ENCODE measurements around the gene UBE2F.
"Not testable (repeated sequence)": the region's sequence is repeated elsewhere in the genome, so short reads cannot be mapped to it uniquely, and the experiment has no call there.

UBE2F gene

GRCh38 chr2:237977380-237977779 is 10.6 kb downstream of the UBE2F start:
- in situ Hi-C loops (cut with MboI; ENCODE audit: low sequenced_read_pairs), result no loop called here

- in situ Hi-C loops (cut with MboI; ENCODE audit: low sequenced_read_pairs), result no loop called here
These were observed 11.4 kb downstream of the UBE2F start for GRCh38 chr2:237978058-237978712.

- in situ Hi-C loops (cut with MboI; ENCODE audit: low sequenced_read_pairs), result no loop called here
These were observed 12.5 kb downstream of the UBE2F start for GRCh38 chr2:237979331-237979730.

DNA sequence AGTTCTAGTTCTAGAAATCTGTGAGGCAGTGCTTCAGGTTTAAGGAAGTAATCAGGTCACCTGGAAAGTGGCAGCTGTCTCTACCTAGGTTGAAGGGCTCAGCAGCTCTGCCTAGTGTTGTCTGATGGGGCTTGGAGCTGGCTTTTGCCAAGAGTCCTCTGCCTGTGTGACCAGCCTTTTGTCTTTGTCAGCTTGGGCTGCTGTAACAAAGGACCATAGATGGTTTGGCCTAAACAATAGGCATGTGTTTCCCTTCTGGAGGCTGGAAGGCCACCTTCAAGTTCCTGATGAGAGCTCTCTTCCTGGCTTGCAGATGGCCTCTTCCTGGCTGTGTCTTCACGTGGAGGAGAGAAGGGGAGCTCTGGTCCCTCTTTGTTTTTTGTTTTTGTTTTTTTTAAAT is 13.3 kb downstream of the UBE2F start:
- in situ Hi-C loops (cut with MboI; ENCODE audit: low sequenced_read_pairs), result no loop called here

DNA sequence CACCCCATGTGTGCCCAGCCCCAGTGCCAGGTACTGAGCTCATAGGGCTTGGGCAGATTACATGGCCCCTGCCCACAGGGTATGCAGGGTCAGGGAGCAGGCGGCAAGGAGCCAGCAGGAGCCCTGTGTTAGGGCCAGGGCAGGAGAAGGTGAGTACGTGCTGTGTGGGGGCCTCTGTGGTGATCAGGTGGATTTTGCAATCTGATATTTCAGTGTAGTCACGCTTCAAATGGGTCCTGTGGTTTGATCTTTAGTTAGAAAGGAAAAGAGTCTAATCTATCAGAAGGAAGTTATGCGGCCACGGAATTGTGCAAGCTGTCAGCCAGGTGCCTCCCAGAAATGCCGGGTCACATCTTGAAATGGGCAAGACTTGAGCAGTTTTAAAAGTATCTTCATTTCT is 13.9 kb downstream of the UBE2F start:
- in situ Hi-C loops (cut with MboI; ENCODE audit: low sequenced_read_pairs), result no loop called here

- in situ Hi-C loops (cut with MboI; ENCODE audit: low sequenced_read_pairs), result not testable (repeated sequence)
These were observed 14.8 kb downstream of the UBE2F start for GRCh38 chr2:237981621-237982020.

DNA sequence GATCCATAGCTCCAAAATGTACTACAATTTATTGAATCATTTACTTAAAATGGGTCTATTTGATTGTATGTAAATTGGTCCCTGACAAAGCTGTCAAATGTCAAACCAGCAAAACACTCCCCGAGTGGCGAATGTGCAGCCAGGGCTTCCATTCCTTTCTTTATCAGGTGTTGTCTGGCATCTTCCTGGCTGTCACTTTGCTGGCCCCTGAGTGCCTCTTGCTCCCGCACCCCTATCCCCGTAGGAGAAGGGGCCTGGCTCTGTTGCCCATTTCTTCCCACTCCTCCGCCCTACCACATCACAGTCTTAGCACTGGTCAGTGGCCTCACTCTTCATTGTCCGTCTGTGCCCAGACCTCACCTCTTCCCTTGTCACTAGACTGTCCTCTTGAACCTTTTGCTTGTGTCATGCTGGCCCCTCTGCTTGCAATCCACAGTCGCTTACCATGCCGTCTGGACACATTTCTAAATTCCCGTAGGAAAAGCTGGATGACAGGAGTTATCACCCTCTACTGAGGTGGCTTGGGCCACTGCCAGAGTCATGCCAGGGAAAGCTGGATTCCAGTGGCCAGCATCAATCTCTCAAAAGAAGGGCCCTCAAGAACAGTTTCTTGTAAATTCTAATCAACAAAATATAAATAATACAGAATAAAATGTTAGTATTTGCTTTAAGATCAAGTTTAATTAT is 15.4 kb downstream of the UBE2F start:
- in situ Hi-C loops (cut with MboI; ENCODE audit: low sequenced_read_pairs), result no loop called here

- in situ Hi-C loops (cut with MboI; ENCODE audit: low sequenced_read_pairs), result no loop called here
These were observed 17.1 kb downstream of the UBE2F start for GRCh38 chr2:237983922-237984321.

- in situ Hi-C loops (cut with MboI; ENCODE audit: low sequenced_read_pairs), result no loop called here
These were observed 20.5 kb downstream of the UBE2F start for GRCh38 chr2:237987268-237987667.

DNA sequence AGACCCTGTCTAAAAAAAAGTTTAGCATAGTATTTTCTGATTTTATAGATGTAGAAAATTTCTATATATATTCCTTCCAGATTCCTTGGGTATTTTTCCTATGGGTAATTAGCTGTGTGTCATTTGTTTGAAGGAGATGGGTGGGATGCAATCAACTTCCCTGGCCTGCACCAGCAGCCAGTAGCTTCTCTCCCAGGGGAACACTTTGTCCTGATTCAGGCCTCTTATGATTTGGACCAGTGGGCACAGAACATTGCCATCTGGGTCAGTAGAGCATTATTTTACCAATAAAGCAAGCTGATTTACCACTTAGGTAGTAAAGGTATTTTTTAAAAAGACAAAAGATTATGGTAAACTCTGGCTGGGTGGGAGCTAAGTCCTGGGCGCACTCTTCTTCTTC is 26.9 kb downstream of the UBE2F start:
- in situ Hi-C loops (cut with MboI; ENCODE audit: low sequenced_read_pairs), result no loop called here

DNA sequence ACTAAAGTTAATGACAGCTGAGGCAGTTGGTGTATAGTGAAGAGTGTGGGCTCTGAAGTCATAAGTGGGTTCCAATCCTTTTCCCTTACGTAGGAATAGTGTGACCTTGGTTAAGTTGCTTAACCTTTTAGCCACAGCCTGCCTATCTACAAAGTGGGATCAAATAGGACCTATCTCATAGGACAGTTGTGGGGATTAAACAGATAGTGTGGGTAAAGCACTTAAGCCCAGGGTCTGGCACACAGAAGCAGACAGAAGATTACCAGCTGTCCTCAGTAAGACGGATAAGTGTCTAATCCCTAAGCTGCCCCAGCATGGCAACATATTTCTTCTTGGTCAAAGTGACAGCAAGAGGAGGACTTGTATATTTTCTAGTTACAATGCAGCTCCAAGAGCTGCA is 28.2 kb downstream of the UBE2F start:
- in situ Hi-C loops (cut with MboI; ENCODE audit: low sequenced_read_pairs), result no loop called here

DNA sequence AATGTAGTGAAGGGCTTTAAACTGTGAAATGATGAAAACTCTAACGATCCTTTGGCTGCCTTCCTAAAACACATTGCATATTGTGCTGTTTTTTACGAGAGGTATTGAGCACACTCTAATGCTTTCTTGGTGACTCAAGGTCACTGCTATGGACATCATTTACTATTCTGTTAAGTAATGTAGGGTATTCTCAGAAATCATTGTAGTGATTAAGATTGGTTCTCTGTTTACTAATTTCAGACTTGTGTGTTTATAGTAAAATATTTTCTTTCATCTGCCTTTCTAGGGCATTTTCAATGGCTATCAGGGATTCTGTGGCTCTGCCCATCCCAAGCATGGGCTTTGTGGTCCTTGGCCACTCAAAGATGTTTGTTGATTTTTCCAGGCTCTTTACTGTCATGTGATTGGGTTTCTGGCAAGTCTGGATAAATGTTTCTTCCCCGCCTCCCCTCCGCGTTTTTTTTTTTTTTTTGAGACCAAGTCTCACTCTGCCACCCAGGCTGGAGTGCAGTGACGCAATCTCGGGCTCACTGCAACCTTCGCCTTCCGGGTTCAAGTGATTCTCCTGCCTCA is 29.3 kb downstream of the UBE2F start:
- in situ Hi-C loops (cut with MboI; ENCODE audit: low sequenced_read_pairs), result no loop called here

DNA sequence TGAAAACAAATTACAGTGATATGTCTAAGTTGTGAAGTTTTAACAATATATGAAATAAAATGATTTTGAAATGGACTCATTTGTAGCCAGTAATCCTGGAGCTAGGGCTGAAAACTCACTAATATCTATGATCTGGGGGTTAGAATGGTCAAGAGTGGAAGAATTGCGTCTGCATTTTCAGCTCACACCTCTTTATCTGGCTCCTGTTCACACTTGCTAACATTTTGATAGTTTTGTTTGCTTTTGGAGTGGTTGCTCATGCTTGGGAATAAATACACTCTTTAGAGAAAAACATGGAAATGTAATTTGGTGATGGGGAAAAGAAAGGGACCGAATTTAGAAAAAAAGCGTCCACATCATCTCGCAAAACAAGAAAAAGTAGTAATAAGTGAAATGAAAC is 30.7 kb downstream of the UBE2F start:
- in situ Hi-C loops (cut with MboI; ENCODE audit: low sequenced_read_pairs), result no loop called here

- in situ Hi-C loops (cut with MboI; ENCODE audit: low sequenced_read_pairs), result no loop called here
These were observed 31.7 kb downstream of the UBE2F start for GRCh38 chr2:237998530-237998929.

- in situ Hi-C loops (cut with MboI; ENCODE audit: low sequenced_read_pairs), result no loop called here
These were observed 36.6 kb downstream of the UBE2F start for GRCh38 chr2:238003234-238004031.

- in situ Hi-C loops (cut with MboI; ENCODE audit: low sequenced_read_pairs), result no loop called here
These were observed 37.4 kb downstream of the UBE2F start for GRCh38 chr2:238004077-238004830.

DNA sequence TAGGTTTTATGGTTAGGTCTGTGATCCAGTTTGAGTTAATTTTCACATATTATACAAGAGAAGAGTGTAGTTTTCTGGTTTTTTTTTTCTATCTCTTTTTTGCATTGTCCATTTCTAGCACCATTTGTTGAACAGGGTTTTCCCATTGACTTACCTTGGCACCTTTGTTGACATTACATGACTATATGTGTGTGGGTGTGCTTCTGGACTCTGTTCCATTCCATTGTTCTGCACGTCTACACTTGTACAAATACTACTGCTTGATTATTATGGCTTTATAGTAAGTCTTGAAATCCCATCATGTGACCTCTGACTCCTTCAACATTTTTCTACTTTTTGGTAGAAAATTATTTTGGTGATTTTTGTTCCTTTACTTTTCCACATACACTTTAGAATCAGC is 38.7 kb downstream of the UBE2F start:
- in situ Hi-C loops (cut with MboI; ENCODE audit: low sequenced_read_pairs), result no loop called here

DNA sequence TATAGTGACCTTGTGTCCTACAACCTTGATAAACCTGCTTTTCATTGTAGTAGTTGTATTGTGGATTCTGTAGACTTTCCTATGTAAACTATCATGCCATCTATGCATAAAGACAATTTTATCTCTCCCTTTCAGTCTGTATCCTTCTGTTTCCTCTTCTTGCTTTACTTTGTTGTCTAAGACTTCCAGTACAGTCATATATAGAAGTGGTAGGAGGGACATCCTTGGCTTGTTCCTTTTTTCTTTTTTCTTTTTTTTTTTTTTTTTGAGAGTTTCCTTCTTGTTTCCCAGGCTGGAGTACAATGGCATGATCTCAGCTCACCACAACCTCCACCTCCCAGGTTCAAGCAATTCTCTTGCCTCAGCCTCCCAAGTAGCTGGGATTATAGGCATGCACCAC is 39.7 kb downstream of the UBE2F start:
- in situ Hi-C loops (cut with MboI; ENCODE audit: low sequenced_read_pairs), result no loop called here

GRCh38 chr2:238007924-238008323 is 41.1 kb downstream of the UBE2F start:
- in situ Hi-C loops (cut with MboI; ENCODE audit: low sequenced_read_pairs), result no loop called here

GRCh38 chr2:238009563-238009962 is 42.7 kb downstream of the UBE2F start:
- in situ Hi-C loops (cut with MboI; ENCODE audit: low sequenced_read_pairs), result no loop called here

DNA sequence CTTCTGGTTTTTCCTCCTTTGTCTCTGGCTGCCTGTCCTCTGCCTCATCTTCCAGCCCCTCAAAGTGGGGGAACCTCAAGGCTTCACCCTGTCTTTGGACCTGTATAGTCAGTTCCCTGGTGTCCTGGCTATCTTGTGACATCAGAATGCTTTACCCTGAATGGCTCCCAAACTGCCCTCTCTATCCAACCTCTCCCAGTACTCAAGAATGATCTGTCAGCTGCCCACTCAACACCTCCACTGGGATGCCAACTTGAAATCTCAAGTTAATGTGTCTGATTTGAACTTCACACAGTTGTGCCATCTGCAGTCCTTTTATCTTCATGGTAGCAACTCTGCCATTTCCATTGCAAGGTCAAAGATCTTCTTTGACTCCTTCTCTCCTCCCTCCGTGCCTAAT is 43.8 kb downstream of the UBE2F start:
- in situ Hi-C loops (cut with MboI; ENCODE audit: low sequenced_read_pairs), result no loop called here

Measured in HL-60/S4 treated with phorbol 12-myristate 13-acetate at 8.2 ng/mL for 4 days and 3 days (cell line).